Stimulated activated memory B cell treated with anti-CD40 and anti-IgM and Interleukin-4, amounts not matched to agents 10 μg/mL and 1 μg/mL and 100 μg/mL, for 72 hours (primary cell): ENCODE measurements around the gene GNAI2.
"Not testable (repeated sequence)": the region's sequence is repeated elsewhere in the genome, so short reads cannot be mapped to it uniquely, and the experiment has no call there.

Experiments used
- ATAC-seq: fragments of 150-1000 bp; cut with Tn5 transposase; 2 replicates; pipeline ENCODE4 v1.10.0; 2021
- H3K27ac Mint-ChIP-seq: one replicate; pipeline ENCODE4 v1.8.0; 2022; ENCODE audit warnings: mild to moderate bottlenecking, mixed read lengths
- H3K27me3 Mint-ChIP-seq: one replicate; pipeline ENCODE4 v1.8.0; 2022; ENCODE audit warnings: mixed read lengths
- H3K36me3 Mint-ChIP-seq: one replicate; pipeline ENCODE4 v1.8.0; 2022; ENCODE audit warnings: mixed read lengths
- H3K4me1 Mint-ChIP-seq: one replicate; pipeline ENCODE4 v1.8.0; 2022; ENCODE audit warnings: mixed read lengths
- H3K4me3 Mint-ChIP-seq: one replicate; pipeline ENCODE4 v1.8.0; 2022; ENCODE audit warnings: mild to moderate bottlenecking, moderate library complexity, mixed read lengths
- H3K9me3 Mint-ChIP-seq: one replicate; pipeline ENCODE4 v1.8.0; 2022; ENCODE audit warnings: mixed read lengths

Gene GNAI2

GRCh38 chr3:50228184-50228763 is 7.7 kb upstream of the GNAI2 start:
- H3K36me3 Mint-ChIP-seq: not testable (repeated sequence)

DNA sequence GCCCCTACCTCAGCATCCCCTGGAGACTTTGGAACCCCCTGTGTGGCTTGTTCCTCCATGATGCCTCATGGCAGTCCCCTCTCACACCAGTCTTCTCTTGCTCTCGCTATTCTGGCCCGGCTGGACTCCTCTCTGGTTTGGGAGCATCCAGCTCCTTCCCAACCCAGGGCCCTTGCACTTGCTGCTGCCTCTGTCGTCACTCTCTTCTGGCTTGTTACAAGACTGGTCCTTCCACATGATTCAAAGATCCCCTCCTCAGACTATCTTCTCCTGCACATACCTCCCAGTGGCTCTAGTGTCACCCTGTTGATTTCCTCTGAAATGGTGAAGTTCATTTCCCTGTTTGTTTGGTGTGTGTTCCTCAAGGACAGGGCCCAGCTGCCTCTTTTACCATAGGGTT is 6.5 kb upstream of the GNAI2 start:
- Mint-ChIP-seq H3K27ac (peak overlapping the region; percentile 59), H3K4me1 (peaks cover 71% of the 10 kb centered on the region), H3K4me3 (no peak overlapping the region), H3K27me3 (peaks cover 7% of the 10 kb centered on the region), H3K9me3 (no peaks in the 10 kb centered on the region), H3K36me3 (no peaks in the 10 kb centered on the region)
- no peak for ATAC-seq

More at GRCh38 chr3:50228184-50228763, 7.7 kb upstream of the GNAI2 start:
- Mint-ChIP-seq H3K4me3 (peak overlapping the region; percentile 98), H3K27me3 (peaks cover 13% of the 10 kb centered on the region), H3K4me1 (peaks cover 67% of the 10 kb centered on the region), H3K27ac (peak overlapping the region; percentile 88)
- ATAC-seq, H3K9me3 Mint-ChIP-seq: not testable (repeated sequence)

DNA sequence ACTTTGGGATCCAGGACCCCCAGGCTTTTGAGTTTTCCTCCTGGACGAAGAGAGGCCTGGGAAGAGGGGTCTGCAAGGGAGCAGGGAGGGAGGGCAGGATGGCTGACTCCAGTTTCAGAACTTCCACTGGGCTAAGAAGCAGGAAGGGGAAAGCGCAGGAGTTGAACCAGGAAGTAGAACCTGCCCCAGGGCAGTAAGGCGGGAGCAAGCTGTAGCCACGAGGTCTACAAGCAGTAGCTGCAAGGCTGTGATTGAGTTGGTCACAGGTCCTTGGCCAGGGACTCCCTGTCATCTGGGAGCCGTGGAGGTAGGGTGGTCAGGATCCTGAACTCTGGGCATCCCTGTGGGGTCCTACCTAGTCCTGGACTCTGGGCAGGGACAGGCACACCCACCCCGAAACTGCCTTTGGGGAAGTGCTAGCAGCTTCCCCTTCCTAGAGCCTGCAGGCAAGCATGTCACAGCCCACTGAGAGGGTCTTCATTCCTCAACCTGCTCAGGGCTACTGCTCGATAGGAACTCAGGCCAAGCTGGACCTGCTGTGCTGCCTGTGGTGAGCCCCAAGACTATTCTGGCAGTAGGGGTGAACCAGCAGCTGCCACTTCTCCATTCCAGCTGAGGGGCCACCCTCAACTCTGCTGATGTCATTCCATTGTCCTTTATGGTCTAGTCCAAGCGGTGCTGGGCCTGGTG is 5.8 kb upstream of the GNAI2 start:
- no peaks in the 10 kb centered on the region for H3K36me3 Mint-ChIP-seq
- H3K27me3 Mint-ChIP-seq: no peaks in the 10 kb centered on the region
- H3K9me3 Mint-ChIP-seq: no peaks in the 10 kb centered on the region
- no peak for ATAC-seq
- H3K4me1 Mint-ChIP-seq: peaks cover 73% of the 10 kb centered on the region
- H3K27ac Mint-ChIP-seq: peak overlapping the region; percentile 59
- H3K4me3 Mint-ChIP-seq: no peak overlapping the region

DNA sequence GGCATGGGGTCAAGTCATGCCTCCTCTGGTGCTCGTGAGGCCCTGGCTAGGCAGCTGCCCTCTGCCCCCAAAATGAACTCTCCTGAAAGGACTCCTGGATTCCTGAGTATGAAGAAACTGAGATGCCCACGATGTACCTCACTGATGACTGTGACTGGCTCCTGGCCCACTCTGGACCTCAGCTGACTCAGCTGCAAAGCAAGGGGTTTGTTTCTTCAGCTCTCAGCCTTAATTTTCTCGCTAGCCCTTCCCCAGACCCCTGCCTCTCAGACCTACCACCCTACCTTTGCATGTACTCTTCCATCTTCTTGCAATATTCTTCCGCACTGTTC is 5.2 kb upstream of the GNAI2 start:
- ATAC-seq: no peak
- Mint-ChIP-seq H3K4me1 (peaks cover 73% of the 10 kb centered on the region), H3K36me3 (no peaks in the 10 kb centered on the region), H3K27me3 (no peaks in the 10 kb centered on the region), H3K4me3 (no peak overlapping the region), H3K27ac (peak overlapping the region; percentile 59), H3K9me3 (no peaks in the 10 kb centered on the region)

GRCh38 chr3:50231581-50231980 is 4.4 kb upstream of the GNAI2 start:
- H3K4me1 Mint-ChIP-seq: peaks cover 65% of the 10 kb centered on the region
- peaks cover 2% of the 10 kb centered on the region for H3K36me3 Mint-ChIP-seq
- H3K27me3 Mint-ChIP-seq: no peaks in the 10 kb centered on the region
- H3K4me3 Mint-ChIP-seq: no peak overlapping the region
- no peak overlapping the region for H3K27ac Mint-ChIP-seq
- no peaks in the 10 kb centered on the region for H3K9me3 Mint-ChIP-seq
- no peak for ATAC-seq

- Mint-ChIP-seq H3K4me1 (peaks cover 65% of the 10 kb centered on the region), H3K9me3 (no peaks in the 10 kb centered on the region), H3K4me3 (no peak overlapping the region), H3K36me3 (peaks cover 9% of the 10 kb centered on the region), H3K27me3 (no peaks in the 10 kb centered on the region), H3K27ac (no peak overlapping the region)
- ATAC-seq: no peak
Measured at GRCh38 chr3:50232303-50232702, 3.7 kb upstream of the GNAI2 start.

GRCh38 chr3:50233176-50233575 is 2.8 kb upstream of the GNAI2 start:
- Mint-ChIP-seq H3K4me3 (no peak overlapping the region), H3K27ac (no peak overlapping the region), H3K4me1 (peaks cover 64% of the 10 kb centered on the region), H3K36me3 (peaks cover 18% of the 10 kb centered on the region), H3K9me3 (no peaks in the 10 kb centered on the region), H3K27me3 (no peaks in the 10 kb centered on the region)
- ATAC-seq: no peak

- peaks cover 33% of the 10 kb centered on the region for H3K36me3 Mint-ChIP-seq
- peak overlapping the region; percentile 95 for H3K27ac Mint-ChIP-seq
- H3K27me3 Mint-ChIP-seq: no peaks in the 10 kb centered on the region
- H3K4me3 Mint-ChIP-seq: peak overlapping the region; percentile 98
- H3K9me3 Mint-ChIP-seq: no peaks in the 10 kb centered on the region
- peaks cover 68% of the 10 kb centered on the region for H3K4me1 Mint-ChIP-seq
- no peak for ATAC-seq
Measured at GRCh38 chr3:50236484-50237132, 604 bp downstream of the GNAI2 start.

DNA sequence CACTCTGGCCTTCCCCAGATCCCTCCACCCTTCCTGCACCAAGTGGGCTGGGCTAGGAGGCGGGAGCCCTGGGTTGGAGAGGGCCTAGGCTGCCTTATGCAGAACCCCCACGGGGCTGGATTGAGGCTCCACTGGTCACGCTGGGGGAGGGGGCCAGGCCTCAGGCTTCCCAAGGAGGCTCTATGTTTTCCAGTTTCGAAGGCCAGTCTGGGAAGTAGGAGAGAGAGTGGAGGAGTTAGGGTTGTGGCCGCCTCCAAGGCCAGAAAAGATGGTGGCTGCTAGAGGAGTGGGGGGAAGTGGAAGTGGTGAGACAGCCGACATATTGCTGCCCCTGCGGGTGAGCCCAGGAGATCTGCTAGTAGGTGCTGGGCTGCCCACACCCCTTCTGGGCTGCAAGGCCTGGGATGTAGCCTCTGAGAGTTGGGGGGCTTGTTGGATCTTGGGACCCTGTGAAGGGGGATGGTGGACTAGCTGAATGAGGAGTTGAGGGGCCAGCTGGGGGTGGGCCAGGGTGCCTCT is 1.2 kb downstream of the GNAI2 start:
- H3K4me1 Mint-ChIP-seq: peaks cover 74% of the 10 kb centered on the region
- ATAC-seq: no peak
- peak overlapping the region; percentile 95 for H3K27ac Mint-ChIP-seq
- H3K9me3 Mint-ChIP-seq: no peaks in the 10 kb centered on the region
- H3K4me3 Mint-ChIP-seq: peak overlapping the region; percentile 98
- peaks cover 33% of the 10 kb centered on the region for H3K36me3 Mint-ChIP-seq
- no peaks in the 10 kb centered on the region for H3K27me3 Mint-ChIP-seq

GRCh38 chr3:50237754-50238548 is 1.9 kb downstream of the GNAI2 start:
- H3K36me3 Mint-ChIP-seq: peaks cover 33% of the 10 kb centered on the region
- ATAC-seq: peak; percentile 67

DNA sequence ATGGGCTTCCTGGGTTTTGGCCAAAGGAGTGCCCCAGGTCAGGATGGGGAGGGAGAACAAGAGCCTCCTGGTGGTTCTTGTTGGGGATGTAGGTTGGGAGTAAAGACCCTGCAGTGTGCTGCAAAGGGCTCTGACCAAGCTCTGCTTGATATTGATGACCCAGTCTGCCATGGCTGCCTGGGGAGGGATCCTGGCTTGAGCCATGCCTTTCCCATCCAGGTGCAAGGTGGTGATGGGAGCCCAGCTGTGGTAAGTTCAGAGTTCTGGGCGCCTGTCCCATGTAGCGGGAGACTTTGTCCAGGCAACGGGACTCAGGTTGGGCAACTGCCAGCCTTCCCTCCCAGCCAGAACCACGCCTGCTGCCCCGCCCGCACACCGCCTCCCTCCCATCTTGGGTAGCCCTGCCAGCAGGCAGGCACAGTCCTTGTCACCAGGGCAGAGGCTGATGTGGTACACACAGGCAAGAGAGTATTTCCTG is 2.6 kb downstream of the GNAI2 start:
- peaks cover 33% of the 10 kb centered on the region for H3K36me3 Mint-ChIP-seq
- H3K4me3 Mint-ChIP-seq: peak overlapping the region; percentile 98
- no peak for ATAC-seq

More at GRCh38 chr3:50237754-50238548, 1.9 kb downstream of the GNAI2 start:
- Mint-ChIP-seq H3K4me1 (peaks cover 75% of the 10 kb centered on the region), H3K4me3 (peak overlapping the region; percentile 98), H3K9me3 (no peaks in the 10 kb centered on the region), H3K27ac (peak overlapping the region; percentile 95), H3K27me3 (no peaks in the 10 kb centered on the region)

DNA sequence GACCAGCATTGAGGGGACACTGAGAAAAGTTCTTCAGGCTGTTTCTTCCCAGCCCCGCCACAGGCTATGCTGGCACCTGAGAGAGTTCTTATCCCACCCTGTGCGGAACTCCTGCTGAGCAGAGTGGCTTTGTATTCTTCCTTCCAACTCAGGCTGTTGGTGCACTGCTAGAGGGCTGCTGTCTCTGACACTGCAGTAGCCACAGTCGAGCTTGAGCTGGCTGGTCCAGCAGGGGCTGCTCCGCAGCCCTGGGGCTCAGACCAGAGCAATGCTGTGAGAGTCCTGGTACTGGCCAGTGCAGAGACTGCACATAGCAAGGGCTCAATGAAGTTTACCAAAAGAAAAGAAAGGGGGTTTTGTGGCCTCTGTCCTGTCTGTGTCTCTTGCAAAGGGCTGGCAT is 3.6 kb downstream of the GNAI2 start:
- H3K9me3 Mint-ChIP-seq: no peaks in the 10 kb centered on the region
- peak overlapping the region; percentile 42 for H3K4me3 Mint-ChIP-seq
- peaks cover 85% of the 10 kb centered on the region for H3K4me1 Mint-ChIP-seq
- peak overlapping the region; percentile 95 for H3K27ac Mint-ChIP-seq
- no peaks in the 10 kb centered on the region for H3K27me3 Mint-ChIP-seq
- peaks cover 33% of the 10 kb centered on the region for H3K36me3 Mint-ChIP-seq
- ATAC-seq: no peak

More for the DNA sequence above, 2.6 kb downstream of the GNAI2 start:
- peaks cover 75% of the 10 kb centered on the region for H3K4me1 Mint-ChIP-seq
- H3K27ac Mint-ChIP-seq: peak overlapping the region; percentile 95
- H3K27me3 Mint-ChIP-seq: no peaks in the 10 kb centered on the region
- no peaks in the 10 kb centered on the region for H3K9me3 Mint-ChIP-seq

GRCh38 chr3:50241163-50241562 is 5.2 kb downstream of the GNAI2 start:
- no peak for ATAC-seq
- Mint-ChIP-seq H3K4me3 (peak overlapping the region; percentile 69), H3K27me3 (no peaks in the 10 kb centered on the region), H3K36me3 (peaks cover 33% of the 10 kb centered on the region), H3K27ac (peak overlapping the region; percentile 95), H3K9me3 (no peaks in the 10 kb centered on the region), H3K4me1 (peaks cover 90% of the 10 kb centered on the region)

- peak overlapping the region; percentile 43 for H3K4me3 Mint-ChIP-seq
- H3K9me3 Mint-ChIP-seq: no peaks in the 10 kb centered on the region
- H3K27me3 Mint-ChIP-seq: no peaks in the 10 kb centered on the region
- peaks cover 29% of the 10 kb centered on the region for H3K36me3 Mint-ChIP-seq
- ATAC-seq: no peak
- peaks cover 96% of the 10 kb centered on the region for H3K4me1 Mint-ChIP-seq
- H3K27ac Mint-ChIP-seq: peak overlapping the region; percentile 95
Measured at GRCh38 chr3:50241713-50242380, 5.8 kb downstream of the GNAI2 start.
